Measurements from ENCODE around the gene LAMC3.
"Not testable (repeated sequence)": the region's sequence is repeated elsewhere in the genome, so short reads cannot be mapped to it uniquely, and the experiment has no call there.

The LAMC3 gene

DNA sequence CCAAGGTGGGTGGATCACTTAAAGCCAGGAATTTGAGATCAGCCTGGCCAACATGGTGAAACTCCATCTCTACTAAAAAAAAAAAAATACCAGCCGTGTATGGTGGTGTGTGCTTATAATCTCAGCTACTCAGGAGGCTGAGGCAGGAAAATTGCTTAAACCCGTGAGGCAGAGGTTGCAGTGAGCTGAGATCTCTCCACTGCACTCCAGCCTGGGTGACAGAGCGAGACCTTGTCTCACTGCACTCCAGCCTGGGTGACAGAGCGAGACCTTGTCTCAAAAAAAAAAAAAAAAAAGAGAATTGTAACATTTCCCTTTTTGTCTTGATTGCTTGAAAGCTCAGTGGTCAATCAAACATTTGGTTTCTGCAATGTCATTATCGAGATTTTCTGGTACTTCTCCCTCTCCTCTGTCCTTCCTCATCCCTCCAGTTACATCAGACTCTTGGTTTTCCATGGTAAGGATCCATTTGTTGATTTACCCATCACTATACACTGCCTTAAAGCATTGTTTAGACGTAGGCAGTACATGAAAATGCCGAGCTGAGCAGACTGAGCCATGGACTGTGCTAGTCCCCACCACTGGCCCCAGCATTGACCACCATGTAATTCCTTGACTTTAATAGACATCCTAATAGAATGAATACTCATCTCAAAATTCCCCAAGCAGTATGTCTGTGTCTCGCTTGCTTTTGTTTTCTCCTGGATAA is 75.8 kb downstream of the LAMC3 start:
- no peak for DNase-seq

DNA sequence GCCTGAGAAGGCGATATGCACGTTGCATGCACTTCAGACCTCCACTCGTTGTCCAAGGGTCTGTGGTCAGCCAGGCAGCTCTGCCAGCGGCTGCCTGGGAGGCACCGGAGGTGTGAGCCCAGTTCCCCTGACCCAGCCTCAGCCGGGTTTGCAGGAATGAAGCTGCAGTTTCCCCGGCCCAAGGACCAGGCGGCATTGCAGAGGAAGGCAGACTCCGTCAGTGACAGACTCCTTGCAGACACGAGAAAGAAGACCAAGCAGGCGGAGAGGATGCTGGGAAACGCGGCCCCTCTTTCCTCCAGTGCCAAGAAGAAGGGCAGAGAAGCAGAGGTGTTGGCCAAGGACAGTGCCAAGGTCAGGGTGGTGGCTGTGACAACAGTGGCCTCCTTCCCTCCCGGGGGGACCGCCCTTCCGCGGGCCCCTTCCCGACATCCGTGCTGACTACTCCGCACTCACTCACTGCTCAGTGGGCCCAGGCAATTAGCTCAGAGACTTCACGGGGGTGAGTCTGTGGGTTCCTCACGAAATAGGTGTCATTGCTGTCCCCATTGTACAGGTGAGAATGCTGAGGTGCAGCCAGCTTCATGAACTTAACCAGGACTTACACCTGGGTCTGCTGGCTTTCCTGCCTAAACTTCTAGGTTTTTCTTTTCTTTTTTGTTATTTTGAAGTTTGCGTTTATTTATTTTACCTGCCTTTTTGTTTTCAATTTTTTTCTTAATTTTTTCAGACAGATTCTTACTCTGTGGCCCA is 76.6 kb downstream of the LAMC3 start:
- DNase-seq = no peak

DNA sequence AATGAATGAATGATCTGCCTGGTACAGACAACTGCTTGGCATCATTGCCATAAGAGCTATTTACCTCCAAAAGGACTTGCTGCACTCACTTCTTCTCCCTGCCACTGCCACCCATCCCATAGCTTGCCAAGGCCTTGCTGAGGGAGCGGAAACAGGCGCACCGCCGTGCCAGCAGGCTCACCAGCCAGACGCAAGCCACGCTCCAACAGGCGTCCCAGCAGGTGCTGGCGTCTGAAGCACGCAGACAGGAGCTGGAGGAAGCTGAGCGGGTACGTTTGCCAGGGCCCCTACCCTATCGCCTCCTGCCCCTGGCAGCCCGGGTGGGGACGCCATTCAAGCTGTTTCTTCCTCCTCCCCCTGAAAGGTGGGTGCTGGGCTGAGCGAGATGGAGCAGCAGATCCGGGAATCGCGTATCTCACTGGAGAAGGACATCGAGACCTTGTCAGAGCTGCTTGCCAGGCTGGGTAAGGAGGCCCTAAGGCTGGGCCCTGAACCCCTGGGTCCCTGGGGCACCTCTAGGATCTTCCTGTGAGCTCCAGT is 78.5 kb downstream of the LAMC3 start:
- DNase-seq = no peak

DNA sequence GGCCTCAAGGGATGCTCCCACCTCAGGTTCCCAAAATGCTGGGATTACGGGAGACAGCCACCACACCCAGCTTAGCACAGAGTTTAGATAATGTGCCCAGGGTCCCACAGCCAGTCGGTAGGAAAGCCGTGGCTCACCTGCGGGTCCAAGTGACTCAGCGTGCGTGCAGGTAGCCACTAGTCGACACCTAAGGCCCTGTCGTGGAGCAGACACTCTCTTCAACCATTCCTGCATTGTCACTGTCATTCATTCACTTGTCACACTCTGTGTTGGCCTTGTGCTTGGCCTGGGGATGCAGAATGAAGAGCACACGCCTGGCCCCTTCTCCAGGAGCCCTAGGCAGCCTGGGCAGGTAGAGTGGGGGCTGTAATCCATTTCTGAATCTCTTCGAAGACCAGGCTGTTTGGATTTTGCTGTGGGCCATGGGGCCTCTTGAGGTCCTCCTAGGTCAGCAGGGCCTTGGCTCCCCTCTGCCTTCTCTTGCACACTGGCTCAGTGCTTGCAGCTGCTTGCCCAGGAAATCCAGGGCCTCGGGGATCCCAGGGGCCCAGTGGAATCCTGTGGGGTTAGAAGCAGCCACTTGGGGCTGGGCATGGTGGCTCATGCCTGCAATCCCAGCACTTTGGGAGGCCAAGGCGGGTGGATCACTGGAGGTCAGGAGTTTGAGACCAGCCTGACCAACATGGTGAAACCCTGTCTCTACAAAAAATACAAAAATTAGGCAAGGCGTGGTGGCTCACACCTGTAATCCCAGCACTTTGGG is 81.2 kb downstream of the LAMC3 start:
- DNase-seq = no peak

DNA sequence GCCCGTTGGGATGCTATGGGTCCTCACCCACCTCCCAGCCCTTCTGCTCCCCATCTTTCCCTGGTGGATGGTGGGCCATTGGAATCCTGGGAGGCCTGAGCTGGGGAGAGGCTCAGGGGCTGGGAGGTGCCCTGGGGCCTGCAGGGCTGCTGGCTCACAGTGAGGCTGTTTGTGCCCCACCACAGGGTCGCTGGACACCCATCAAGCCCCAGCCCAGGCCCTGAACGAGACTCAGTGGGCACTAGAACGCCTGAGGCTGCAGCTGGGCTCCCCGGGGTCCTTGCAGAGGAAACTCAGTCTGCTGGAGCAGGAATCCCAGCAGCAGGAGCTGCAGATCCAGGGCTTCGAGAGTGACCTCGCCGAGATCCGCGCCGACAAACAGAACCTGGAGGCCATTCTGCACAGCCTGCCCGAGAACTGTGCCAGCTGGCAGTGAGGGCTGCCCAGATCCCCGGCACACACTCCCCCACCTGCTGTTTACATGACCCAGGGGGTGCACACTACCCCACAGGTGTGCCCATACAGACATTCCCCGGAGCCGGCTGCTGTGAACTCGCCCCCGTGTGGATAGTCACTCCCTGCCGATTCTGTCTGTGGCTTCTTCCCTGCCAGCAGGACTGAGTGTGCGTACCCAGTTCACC is 82.5 kb downstream of the LAMC3 start:
- no peak for DNase-seq

DNA sequence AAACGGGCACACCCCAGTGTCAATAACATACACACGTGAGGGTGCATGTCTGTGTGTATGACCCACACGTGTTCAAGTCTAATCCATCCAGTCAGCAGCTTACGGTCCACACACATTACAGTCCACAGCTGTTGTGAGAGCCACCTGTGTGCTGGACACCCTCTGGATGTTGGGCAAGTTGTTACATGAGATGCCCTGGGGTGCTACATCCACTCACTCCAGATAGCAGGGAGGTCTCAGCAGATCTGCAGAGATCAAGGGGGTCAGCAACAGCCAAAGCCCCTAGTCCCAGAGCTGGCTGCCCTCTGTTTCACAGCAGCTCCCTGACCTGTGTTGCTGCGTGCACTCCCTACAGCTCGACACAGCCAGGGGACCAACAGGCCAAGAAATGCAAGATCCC is 83.1 kb downstream of the LAMC3 start:
- no peak for DNase-seq

DNA sequence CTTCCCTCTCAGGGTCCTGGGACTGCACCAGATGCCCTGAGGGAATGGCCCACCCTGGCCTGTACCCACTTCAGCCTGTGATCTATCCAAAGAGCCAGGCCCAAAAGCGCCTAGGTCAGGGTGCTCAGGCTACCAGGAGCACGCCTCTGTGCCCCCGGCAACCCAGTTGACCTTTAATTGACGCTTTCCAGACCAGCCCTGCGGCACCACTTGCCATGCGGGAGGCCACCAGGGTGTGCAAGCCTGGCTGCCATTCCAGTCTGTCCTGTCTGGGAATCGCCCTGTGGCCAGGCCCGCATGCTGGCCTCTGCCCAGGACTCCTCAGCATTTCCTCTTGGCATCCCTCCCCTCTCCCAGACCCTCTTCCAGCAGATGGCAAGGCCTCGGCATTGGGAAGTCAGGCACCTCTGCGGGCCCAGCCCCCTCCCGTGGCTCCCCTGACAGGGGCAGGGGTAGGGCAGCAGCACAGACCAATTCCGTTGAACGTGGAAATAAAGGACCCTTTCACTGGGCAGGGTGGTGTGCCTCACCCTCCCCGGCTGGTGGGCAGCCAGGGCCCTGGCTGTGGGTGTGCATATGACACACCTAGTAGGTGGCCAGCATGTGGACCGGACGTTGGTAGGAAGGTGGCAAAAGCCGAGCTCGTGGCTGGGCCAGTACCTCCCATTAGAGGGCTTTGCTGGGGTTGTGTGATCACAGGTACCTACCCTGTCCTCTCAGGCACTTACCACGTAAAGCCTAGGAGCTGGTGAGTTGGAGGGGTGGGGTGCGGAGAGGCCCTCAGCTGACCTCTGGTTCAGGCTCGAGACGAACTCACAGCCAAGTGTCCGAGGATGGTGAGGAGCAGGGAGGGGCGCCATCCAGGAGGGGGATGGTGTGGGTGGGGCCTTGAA is 83.8 kb downstream of the LAMC3 start:
- DNase-seq = no peak

DNA sequence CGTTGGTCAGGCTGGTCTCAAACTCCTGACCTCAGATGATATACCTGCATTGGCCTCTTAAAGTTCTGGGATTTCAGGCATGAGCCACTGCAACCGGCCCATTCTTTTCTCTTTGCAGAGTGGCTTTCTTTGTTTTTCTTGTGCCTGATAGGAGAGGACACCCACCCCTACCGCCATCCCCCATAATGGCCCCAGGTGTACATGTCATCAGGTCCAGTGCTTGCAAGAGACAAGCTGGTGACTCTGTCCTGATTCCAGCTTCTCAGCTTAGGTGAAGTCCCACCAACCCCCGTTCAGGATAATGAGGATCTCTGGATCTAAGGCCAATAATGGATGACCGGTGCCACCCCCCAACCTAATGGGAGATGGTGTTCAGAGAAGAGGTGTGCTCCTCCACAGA is 85.0 kb downstream of the LAMC3 start:
- DNase-seq = no peak

DNA sequence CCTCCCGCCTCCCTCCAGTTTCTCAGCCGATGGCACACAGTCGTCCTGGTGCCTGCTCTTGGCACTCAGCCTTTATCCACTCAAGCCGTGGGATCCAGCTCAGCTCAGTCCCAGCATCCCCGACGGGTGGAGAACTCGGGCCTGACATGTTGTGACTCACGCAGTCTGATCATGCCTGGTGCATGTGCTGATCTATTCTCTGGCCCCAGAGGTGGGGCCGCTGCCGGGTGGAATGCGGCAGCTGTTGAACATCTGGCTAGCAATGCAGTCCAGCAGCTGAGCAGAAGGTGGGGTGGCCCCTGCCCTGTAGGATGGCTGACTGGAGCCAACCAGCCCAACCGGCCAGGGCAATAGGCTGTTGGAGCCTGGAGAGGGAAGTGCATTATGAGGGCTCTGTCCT is 85.6 kb downstream of the LAMC3 start:
- no peak for DNase-seq

DNA sequence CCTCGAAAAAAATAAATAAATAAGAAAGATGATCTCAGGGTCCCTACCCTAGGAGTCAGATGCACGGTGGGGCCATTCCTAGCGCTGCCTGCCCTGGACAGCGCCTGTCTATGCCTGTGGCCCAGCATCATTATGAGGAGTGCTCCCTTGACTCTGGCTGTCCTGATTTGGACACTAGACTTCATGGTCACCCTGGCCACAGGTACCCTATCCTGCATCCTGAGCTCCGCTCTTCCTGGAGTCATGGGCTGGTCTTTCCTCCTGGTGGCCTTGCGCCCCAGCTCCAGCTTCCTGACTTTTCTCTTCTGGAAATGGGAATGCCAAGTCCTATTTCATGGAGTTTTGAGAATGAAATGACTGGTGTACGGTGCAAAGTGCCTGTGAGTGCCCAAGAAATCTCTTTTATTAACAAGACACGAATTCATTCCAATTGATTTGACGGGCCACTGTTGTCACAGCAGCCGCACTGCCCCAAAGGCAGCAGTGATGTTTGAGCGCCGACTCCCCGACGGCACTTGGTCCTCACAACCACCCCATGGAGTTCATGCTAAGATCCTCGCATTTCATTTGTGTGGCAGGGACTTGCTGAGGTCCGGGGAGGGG is 86.8 kb downstream of the LAMC3 start:
- DNase-seq = no peak

DNA sequence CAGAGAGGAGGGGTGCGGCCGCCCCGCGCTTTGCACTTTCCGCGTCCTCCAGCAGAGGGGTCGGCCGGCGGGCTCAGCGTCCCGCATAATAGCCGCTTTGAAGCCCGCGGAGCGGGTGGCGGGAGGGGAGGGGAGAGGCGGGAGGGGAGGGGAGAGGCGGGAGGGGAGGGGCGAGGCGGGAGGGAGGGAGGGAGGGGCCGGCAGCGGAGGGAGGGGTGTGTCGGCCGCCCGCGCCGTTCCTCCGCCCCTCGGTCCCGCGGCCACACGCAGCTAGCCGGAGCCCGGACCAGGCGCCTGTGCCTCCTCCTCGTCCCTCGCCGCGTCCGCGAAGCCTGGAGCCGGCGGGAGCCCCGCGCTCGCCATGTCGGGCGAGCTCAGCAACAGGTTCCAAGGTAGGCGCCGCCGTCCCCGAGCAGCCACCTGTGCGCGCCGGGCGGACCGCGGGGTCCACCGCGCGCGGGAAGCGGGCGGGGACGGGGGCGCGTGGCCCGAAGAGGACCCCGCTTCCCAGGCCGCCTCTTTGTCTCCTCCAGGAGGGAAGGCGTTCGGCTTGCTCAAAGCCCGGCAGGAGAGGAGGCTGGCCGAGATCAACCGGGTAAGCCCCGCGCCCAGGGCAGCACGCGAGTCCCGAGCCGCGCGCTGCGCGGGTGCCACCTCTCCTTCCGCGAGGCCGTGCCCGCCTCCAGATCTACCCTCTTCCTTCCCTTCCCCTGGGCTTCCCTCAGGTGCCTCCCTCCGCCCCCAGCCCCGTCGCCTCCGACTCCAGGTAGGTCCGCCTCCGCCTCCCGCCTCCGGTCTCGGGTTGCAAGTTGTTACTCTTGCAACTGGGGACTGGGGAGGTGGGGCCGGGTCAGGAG is 87.5 kb downstream of the LAMC3 start, which contains the start of gene AIF1L:
Gene AIF1L (plus strand): TSS at position 263 of the 857 bp plus-strand sequence. CDS start 99 bp downstream, at position 362.
- no peak for DNase-seq

DNA sequence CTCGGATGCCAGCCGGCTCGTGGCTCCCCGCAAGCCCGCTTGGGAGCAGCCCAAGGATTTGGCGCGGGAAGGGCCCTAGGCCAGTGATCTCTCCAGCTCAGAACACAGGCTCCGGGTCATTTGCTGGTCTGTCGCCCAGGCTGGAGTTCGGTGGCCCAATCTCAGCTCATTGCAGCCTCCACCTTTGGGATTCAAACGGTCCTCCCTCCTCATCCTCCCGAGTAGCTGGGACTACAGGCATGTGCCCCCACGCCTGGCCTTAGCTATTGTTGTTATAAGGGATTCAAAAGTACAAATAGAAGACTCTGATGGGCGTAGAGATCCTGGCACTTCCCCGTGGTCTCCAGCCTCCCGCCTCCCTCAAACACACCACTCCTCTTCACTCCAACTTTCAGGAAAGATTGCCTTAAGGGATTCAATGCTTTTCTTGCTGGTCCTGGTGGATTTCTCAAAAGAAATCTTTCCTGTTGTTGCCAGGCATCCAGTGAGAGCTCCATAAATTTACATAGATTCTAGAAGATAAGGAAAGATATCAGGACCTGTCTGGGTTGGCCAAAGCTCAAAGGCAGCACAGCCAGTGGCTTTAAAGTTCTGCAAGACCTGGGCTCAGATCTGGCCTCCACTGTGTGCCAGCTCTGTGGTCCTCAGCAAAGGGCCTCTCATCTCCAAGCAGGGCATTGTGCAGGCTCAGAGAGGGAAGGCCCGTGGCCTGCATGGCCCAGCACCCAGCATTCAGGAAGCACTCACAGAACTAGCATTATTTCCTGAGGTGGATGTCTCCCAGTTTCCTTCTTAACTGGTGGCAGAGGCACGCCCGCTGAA is 88.4 kb downstream of the LAMC3 start:
- no peak for DNase-seq

DNA sequence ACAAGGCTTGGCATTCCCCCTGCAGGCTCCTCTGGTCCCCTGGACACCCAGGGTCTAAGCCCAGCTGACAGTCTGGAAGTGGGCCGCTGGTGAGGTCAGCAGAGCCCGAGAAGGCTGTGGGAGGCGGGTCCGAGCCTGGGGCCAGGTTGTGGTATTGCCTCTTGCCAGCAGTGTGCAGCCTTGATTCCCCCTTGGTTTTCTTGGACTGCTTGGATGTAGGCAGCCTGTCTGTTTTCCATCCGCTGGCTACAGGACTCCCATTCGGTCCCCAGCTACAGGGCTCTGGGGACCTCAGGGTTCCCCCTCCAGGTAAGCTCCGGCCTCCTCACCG is 88.9 kb downstream of the LAMC3 start:
- DNase-seq = no peak

DNA sequence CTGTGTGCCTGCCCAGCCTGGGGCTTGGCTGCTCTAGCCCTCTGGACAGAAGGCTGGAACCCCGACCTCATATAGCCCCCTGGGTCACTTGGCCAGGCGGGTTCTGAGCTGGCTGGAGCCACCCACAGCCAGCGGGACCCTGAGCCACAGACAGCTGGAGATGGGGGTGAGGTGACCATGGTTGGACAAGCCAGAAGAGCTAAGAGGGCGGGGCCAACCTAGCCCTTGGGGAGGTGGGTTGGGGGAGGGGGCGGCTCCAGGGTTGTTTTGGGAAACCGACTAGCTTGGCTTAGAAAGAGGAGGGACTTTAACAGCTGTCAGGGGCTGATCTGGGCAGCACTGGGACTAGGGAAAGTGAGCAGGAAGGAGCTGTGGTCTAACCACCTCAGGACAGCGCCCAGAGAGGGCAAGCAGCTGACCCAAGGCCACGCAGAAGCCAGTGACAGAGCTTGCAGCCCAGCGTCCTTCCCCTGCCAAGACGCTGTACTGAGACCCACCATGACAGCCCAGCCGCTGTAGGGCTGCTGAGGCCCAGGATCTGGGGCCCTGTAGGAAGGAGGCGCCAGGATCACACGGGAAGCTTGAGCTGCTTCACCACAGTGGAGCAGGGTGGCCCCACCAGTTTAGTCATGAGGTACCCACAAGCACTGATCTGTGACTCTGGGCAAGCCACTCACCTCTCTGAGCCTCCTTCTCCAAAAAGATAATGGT is 89.6 kb downstream of the LAMC3 start:
- DNase-seq = no peak

DNA sequence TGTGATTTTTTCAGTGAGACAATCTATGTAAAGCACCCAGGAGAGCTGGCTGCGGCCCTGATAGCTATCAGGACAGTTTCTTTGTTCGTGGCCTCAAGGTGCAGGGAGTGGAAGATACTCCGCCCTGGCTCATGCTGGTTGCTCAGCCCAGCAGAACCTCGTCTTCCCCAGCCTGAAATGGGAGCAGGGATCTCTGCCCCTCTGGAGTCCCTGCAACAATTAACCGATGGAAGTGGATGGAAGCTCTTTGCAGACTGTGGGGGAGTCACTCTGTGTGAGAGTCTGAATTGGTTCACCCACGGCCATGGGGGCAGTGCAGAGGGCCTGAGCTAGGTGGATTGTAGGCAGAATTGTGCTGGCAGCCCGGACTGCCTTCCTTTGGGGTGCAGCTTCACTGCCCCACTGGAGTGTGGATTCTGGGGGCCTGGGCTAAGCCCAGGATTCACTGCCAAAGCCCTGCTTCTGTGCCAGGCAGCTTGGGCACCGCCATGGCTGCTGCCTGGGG is 90.2 kb downstream of the LAMC3 start:
- DNase-seq = no peak

DNA sequence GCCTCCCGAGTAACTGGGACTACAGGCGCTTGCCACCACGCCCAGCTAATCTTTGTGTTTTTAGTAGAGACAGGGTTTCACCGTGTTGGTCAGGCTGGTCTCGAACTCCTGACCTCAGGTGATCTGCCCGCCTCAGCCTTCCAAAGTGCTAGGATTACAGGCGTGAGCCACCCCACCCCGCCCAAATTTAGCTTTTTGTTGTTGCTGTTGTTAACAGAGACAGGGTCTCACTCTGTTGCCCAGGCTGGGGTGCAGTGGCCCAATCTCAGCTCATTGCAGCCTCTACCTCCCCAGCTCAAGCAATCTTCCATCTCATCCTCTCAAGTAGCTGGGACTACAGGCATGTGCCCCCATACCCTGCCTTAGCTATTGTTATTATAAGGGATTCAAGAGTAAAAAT is 90.9 kb downstream of the LAMC3 start:
- not testable (repeated sequence) for DNase-seq

DNA sequence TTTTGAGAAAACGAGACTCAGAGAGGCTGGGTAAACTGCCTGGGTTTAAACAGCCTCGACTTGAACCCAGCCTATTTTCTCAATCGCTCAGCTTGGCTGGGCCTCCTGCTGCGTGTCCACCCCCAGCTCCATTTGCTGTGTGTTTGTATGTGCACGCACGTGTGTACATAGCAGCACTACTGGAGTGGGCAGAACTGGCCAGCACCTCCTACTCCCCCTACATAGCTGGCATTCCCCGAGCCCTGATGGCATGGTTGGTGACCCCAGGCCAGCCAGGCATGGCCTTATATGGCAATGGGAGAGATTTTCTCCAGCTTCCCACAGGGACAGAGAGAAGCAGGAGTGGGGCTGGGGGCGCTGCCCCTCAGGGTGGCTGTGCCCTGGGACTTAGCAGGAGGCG is 91.5 kb downstream of the LAMC3 start:
- no peak for DNase-seq

DNA sequence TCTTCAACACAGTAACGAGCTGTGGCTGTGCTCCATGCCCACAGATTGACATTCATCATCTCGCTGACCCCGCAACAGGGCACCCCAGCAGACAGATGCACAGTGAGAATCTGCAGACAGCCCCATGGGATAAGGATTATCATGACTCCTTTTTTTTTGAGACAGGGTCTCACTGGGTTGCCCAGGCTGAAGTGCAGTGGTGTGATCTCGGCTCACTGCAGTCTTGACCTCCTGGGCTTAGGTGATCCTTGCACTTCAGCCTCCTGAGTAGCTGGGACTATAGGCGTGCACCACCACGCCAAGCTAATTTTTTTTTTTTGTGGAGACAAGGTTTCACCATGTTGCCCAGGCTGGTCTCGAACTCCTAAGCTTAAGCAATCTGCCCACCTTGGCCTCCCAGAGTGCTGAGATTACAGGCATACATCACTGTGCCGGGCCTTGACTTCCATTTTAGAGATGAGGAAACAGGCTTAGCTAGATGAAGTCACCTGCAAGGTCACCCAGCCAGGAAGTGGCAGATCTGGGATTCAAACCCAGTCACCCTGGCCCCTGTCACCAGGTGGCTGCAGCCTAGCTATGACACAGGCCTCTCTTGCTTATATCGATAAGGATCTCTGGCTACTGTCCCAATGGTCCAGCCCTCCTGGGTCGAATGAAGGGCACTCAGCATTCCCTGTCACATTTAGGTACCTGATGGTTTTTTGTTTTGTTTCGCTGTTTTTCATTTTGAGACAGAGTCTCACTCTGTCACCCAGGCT is 92.4 kb downstream of the LAMC3 start:
- DNase-seq = no peak

Measured in NCI-H1694 (cell line).